ENCODE results near the gene NMRAL1. TPM values are rescaled to one million over a fixed set of nuclear protein-coding genes. Genes with fewer than 3 reads are reported as not detected.
A peak's percentile ranks its signal among the peaks of the same experiment; 100 is the strongest.

Gene NMRAL1
- total RNA-seq, 1 donor from 2014 or later, result 28.5 TPM

- H3K4me3 Mint-ChIP-seq (ENCODE audit: unreplicated experiment), result no peak overlapping the region
- peaks cover 4% of the 10 kb centered on the region for H3K4me1 Mint-ChIP-seq (ENCODE audit: low read depth, unreplicated experiment)
- TF ChIP-seq EZH2 (IDR thresholded peaks at IDR 0.05; ENCODE audit: insufficient read depth, low read length) (no peak), CTCF (IDR thresholded peaks at IDR 0.05; ENCODE audit: insufficient read depth, low read depth, low read length) (no peak)
- H3K79me2 ChIP-seq (ENCODE audit: insufficient read depth, low read length), result peaks cover 13% of the 10 kb centered on the region
- no peak overlapping the region for H3K4me2 ChIP-seq (ENCODE audit: low read length)
- H3K9me3 ChIP-seq (ENCODE audit: insufficient read depth, low read depth, low read length), result no peaks in the 10 kb centered on the region
- peaks cover 5% of the 10 kb centered on the region for H3K27me3 Mint-ChIP-seq (ENCODE audit: low read depth, unreplicated experiment)
- no peak for DNase-seq (ENCODE audit: low read depth)
- H4K20me1 ChIP-seq (ENCODE audit: insufficient read depth, low read length), result peaks cover 11% of the 10 kb centered on the region
- H3K27ac Mint-ChIP-seq (ENCODE audit: unreplicated experiment), result no peak overlapping the region
- peaks cover 11% of the 10 kb centered on the region for H3K4me1 ChIP-seq (ENCODE audit: insufficient read depth, low read length)
- H3K4me3 ChIP-seq (ENCODE audit: insufficient read depth, low read depth, low read length), result no peak overlapping the region
- no peaks in the 10 kb centered on the region for H3K27me3 ChIP-seq (ENCODE audit: insufficient read depth, low read length)
- no peaks in the 10 kb centered on the region for H3K36me3 ChIP-seq (ENCODE audit: insufficient read depth, low read length)
- no peak for FAIRE-seq
- H3K9me3 Mint-ChIP-seq (ENCODE audit: unreplicated experiment), result no peaks in the 10 kb centered on the region
- H3K36me3 Mint-ChIP-seq (ENCODE audit: low read depth, unreplicated experiment), result no peaks in the 10 kb centered on the region
- no peak overlapping the region for H3K27ac ChIP-seq (ENCODE audit: low read depth, low read length)
- no peak overlapping the region for H2AFZ ChIP-seq (ENCODE audit: low read depth, low read length)
- no peak overlapping the region for H3K9ac ChIP-seq (ENCODE audit: low read length)
Measured at GRCh38 chr16:4419402-4419959, 54.9 kb downstream of the NMRAL1 start.

- FAIRE-seq (no peak), DNase-seq (ENCODE audit: low read depth) (peak; percentile 64)
- peaks cover 10% of the 10 kb centered on the region for H3K4me1 ChIP-seq (ENCODE audit: insufficient read depth, low read length)
- peak within 1 kb of the TSS; percentile 68 for H3K4me3 ChIP-seq (ENCODE audit: insufficient read depth, low read depth, low read length)
- no peaks in the 10 kb centered on the region for H3K9me3 ChIP-seq (ENCODE audit: insufficient read depth, low read depth, low read length)
- peak within 1 kb of the TSS; percentile 81 for H3K9ac ChIP-seq (ENCODE audit: low read length)
- Mint-ChIP-seq H3K9me3 (ENCODE audit: unreplicated experiment) (no peaks in the 10 kb centered on the region), H3K36me3 (ENCODE audit: low read depth, unreplicated experiment) (peaks cover 3% of the 10 kb centered on the region), H3K27ac (ENCODE audit: unreplicated experiment) (peak within 1 kb of the TSS; percentile 67), H3K4me1 (ENCODE audit: low read depth, unreplicated experiment) (peaks cover 4% of the 10 kb centered on the region), H3K27me3 (ENCODE audit: low read depth, unreplicated experiment) (peaks cover 5% of the 10 kb centered on the region), H3K4me3 (ENCODE audit: unreplicated experiment) (peak within 1 kb of the TSS; percentile 90)
- peak within 1 kb of the TSS; percentile 89 for H3K4me2 ChIP-seq (ENCODE audit: low read length)
- TF ChIP-seq CTCF (IDR thresholded peaks at IDR 0.05; ENCODE audit: insufficient read depth, low read depth, low read length) (no peak), EZH2 (IDR thresholded peaks at IDR 0.05; ENCODE audit: insufficient read depth, low read length) (no peak)
- H2AFZ ChIP-seq (ENCODE audit: low read depth, low read length), result peak within 1 kb of the TSS; percentile 79
- peaks cover 29% of the 10 kb centered on the region for H3K79me2 ChIP-seq (ENCODE audit: insufficient read depth, low read length)
- H4K20me1 ChIP-seq (ENCODE audit: insufficient read depth, low read length), result peaks cover 37% of the 10 kb centered on the region
- no peaks in the 10 kb centered on the region for H3K36me3 ChIP-seq (ENCODE audit: insufficient read depth, low read length)
- H3K27me3 ChIP-seq (ENCODE audit: insufficient read depth, low read length), result no peaks in the 10 kb centered on the region
- no peak within 1 kb of the TSS for H3K27ac ChIP-seq (ENCODE audit: low read depth, low read length)
Measured at GRCh38 chr16:4416200-4417032, 58.0 kb downstream of the NMRAL1 start, which contains the start of gene CORO7. Gene CORO7, minus strand, starts transcription at chr16:4416596. Its CDS starts 78 bp downstream, at chr16:4416518.

Measured in astrocyte (in vitro differentiated cells and primary cell).